GM18867 (cell line): ENCODE measurements around the gene ITGA2B.
A peak's percentile ranks its signal among the peaks of the same experiment; 100 is the strongest.
"Not testable (repeated sequence)": the region's sequence is repeated elsewhere in the genome, so short reads cannot be mapped to it uniquely, and the experiment has no call there.

Source experiments
- ATAC-seq: cut with Tn5 transposase; IDR thresholded peaks from one replicate; pipeline ENCODE4 v1.9.1; 2021; ENCODE audit warnings: mild to moderate bottlenecking, moderate library complexity; ENCODE audit not compliant: unreplicated experiment

The ITGA2B gene

DNA sequence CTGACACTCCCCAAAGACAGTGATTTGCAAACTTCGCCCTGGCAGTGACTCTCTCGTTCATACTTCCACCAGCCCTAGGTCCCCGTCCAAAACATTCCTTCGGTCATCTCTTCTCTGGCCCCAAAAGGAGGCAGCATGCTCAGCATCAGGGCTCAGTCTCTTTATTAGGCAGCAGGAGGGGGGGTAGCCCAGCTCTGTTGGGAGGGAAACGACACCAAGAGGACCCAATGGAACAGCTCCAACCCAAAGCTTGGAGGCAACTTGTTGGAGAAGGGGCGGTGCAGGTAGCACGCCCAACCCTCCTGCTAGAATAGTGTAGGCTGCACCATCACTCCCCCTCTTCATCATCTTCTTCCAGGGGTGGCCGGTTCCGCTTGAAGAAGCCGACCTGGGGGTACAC, 17.4 kb downstream of the ITGA2B start:
- no peak for ATAC-seq

DNA sequence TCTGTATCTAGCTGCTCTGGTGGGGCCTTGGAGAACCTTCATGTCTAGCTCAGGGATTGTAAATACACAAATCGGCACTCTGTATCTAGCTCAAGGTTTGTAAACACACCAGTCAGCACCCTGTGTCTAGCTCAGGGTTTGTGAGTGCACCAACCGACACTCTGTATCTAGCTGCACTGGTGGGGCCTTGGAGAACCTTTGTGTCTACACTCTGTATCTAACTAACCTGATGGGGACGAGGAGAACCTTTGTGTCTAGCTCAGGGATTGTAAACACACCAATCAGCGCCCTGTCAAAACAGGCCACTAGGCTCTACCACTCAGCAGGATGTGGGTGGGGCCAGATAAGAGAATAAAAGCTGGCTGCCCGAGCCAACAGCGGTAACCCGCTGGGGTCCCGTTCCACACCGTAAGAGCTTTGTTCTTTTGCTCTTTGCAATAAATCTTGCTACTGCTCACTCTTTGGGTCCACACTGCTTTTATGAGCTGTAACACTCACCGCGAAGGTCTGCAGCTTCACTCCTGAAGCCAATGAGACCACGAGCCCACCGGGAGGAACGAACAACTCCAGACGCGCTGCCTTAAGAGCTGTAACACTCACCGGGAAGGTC, 19.9 kb downstream of the ITGA2B start:
- not testable (repeated sequence) for ATAC-seq

DNA sequence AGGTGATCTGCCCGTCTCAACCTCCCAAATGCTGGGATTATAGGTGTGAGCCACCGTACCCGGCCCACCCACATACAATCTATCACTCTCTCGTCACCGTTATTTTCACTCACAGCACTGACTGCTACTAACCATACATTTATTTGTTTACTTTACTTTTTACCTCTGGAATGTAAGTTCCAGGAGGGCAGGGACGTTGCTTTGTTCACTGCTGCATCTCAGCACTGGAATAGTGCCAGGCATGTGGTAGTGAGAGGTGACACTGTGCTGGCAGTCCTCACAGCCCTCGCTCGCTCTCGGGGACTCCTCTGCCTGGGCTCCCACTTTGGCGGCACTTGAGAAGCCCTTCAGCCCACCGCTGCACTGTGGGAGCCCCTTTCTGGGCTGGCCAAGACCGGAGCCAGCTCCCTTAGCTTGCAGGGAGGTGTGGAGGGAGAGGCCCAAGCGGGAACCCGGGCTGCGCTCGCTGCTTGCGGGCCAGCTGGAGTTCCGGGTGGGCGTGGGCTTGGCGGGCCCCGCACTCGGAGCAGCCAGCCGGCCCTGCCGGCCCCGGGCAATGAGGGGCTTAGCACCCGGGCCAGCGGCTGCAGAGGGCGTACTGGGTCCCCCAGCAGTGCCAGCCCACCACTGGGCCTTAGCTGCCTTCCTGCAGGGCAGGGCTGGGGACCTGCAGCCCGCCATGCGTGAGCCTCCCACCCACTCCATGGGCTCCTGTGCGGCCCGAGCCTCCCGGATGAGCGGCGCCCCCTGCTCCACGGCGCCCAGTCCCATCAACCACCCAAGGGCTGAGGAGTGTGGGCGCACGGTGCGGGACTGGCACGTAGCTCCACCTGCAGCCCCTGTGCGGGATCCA, 20.8 kb downstream of the ITGA2B start:
- not testable (repeated sequence) for ATAC-seq

DNA sequence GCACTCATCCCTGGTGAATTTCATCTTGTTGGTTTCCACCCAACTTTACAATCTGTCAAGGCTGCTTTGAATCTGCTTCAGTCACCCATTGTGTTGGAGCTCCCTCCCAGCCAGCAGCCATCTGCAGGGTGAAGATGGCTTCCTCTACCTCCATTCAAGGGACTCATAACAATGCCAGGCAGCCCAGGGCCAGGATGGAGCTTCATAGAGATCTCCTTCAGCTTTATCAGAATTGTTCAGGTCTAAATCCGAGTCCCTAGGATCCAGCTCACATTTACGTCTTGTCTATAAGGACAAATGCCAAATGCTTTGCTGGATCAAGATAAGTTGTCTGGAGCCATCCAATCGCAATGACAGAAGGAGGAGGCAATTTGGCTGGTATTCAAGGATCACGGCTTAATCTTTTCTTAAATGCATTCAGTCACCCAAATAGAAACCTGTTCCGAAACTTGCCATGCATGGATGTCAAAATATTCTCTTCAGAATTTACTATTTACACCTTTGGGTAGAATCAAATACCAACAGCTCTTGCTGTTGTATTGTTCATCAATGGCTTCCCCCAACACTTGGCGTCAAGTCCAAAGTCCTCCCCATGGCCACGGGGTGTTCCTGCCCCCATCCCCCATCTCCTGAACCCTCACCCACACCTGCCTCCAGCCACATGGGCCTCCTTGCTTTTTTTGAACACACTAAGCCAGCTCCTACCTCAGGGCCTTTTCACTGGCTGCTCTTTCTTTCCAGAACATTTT, 22.0 kb downstream of the ITGA2B start:
- no peak for ATAC-seq

DNA sequence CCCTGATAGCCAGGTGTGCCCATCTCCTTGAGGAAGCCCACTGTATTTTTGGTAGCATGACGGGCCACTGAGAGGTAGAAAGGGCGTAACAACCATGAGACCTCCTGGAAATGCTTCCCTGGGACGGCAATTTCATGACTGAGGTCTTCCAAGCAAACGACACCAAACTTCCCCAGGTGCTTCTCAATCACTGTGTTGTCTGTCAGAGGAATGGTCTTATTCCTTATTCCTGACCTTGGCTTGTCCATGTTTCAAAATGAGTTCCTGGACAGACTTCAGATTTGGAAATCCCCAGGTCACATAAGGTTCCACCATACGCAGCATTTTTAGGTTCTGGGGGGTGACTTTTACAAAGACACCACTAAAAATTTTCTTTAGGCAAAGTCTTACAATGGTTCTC, 24.4 kb downstream of the ITGA2B start:
- ATAC-seq: not testable (repeated sequence)

DNA sequence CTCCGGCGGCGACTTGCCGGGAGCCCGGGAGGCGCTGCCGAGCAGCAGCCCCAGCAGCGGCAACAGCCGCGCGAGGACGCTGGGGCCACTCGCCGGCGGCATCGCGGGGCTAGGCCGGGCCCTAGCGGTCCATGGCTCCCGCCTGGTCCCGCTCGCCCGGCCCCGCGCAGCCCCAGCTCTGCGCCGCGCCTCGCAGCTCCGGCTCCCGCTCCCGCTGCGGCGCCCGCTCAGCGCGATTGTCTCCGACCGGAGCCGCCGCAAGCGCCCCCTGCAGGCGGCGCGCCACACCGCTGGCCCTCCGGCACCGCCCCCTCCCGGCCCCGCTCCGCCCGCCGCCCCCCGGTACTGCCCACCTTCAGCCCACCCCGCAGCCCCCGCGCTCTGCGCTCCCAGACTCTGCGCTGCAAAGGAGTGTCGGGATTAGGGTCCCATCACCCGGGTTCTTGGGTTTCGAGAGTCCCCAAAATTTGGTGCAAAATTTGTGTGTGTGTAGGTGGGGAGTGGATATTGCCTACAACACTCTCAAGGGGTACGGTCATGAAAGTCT, 25.8 kb downstream of the ITGA2B start, which contains the start of gene FAM171A2:
Gene FAM171A2 (minus strand): TSS at position 241 of the 547 bp plus-strand sequence. CDS start 139 bp downstream, at position 102.
- peak; percentile 48 for ATAC-seq

DNA sequence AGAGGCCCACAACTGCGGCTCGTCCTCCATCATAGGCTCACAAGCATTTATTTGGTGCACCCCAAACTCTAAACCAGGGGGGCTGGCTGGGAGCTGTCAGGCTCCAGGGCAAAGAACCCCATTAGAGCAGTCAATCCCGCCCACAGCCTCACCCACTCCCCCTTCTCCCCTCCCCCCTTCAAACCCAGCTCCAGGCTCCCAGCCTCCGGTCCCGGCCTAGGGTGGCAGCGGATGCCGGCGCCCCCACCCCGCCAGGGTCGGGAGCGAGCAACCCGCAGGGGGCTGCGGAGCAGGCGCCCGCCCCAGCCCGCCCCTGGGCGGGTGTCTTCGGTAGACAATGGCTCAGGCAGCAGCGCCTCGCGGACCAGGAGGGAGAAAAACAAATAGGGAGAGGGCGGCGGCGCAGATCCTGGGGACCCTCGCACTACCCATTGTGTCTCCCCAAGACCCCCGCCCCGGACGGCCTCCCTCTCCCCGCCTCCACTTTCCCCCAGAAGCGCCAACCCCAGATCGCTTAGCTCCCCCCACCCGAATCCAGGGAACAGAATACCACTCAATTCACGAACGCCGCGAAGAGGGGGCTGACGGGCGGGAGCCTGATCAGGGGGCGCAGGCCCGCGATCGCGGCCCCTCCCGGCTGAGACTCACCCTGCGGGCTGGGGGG, 26.4 kb downstream of the ITGA2B start:
- no peak for ATAC-seq

DNA sequence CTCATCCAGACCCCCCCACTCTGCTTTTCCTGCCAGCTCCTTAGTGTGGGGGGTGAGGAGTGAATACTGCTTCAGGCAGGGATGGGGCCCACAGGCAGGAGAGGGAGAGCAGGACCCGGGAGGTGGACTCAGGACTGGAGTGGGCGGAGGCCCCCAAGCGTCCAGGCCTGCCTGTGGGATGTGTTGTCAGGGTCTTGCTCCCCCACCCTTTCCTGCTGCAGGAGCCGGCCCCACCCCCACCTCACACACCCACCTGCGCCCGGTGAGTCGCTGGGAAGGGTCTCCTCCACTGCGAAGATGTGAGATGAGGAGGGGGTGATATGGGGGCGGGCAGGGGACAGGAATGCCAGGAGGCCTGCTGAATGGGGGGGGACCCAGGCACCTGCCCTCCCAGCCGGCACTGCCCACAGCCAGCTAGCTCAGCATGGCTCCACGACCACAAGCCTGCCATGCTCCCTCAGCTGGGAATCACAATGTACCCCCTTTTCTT, 26.9 kb downstream of the ITGA2B start:
- no peak for ATAC-seq

DNA sequence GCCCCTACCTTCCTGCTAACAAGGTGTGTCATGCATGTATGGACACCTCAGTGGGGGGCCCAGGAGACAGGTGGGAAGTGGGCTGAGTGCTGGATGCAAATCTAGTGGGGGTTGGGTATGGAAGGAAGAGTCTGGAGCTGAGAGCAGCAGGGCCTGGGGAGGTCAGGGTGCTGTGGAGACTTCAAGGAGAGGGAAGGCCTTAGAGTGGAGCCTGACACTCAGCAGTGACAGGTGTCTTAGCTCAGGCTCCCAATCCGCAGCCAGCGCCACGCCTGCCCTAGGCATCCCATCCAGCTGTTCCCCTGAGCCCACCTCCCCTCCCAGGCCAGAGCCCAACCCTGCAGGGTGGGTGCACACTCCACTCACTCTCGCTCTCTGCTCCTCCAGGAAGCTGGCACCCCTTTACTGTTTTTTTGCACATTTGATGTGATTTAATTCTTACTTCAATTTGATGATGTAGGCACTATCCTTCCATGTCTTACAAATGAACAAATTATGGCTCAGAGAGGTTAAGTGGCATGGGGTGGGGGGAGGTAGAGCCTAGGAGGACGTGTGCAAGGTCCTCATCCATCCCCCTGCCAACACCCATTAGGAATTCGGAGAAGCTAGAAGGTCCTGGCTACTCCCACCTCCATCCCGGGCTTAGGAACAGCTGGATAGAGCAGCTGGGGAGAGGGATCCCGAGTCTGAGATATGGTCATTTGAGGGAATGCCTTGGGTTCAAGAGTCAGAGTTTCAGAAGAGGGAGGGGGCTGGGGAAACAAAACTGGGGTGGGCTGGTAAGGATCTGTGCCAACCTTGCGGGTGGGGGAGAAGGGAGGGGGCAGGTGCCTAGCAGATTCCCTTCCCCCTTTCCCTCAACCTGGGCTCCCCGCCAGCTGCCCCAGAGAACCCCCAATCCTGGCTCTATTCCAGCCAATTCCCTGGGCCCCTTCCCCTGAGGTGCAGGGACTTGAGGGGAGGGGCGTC, 27.9 kb downstream of the ITGA2B start:
- ATAC-seq: no peak

DNA sequence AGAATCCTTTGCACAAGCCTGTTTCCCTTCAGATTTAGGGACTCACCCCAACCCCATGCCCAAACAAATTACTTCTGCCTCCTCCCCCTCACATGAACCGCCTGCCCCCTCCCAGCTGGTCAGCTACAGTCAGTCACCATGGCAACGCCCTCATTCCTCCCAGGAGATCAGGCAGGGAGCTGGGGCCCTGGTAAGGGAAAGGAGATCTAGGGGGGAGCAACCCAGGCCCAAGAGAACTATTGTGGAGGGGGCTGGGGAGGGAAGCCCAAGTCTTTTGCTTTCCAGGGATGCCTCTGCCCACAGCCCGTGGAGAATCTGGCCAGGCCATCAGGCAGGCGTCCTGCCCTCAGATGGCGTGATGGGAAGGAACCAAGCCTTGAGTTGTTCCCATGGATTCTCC, 28.6 kb downstream of the ITGA2B start:
- no peak for ATAC-seq

DNA sequence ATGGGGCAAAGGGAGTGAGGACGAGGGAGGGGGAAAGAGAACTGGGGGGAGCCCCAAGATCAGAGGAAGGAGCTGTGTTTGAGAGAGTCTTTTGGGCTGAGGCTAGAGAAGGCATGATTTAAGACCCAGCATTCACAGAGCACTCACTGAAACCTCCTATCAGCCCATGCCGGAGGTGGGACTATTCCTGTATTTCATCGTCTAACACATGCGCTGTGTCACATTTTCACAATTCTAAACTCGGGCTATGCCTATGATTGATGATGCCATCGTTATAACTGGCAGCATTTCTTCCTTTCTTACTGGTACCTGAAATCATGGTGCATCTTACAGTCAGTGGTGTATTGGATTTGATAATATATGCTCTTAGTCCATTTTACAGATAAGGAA, 29.3 kb downstream of the ITGA2B start:
- no peak for ATAC-seq

DNA sequence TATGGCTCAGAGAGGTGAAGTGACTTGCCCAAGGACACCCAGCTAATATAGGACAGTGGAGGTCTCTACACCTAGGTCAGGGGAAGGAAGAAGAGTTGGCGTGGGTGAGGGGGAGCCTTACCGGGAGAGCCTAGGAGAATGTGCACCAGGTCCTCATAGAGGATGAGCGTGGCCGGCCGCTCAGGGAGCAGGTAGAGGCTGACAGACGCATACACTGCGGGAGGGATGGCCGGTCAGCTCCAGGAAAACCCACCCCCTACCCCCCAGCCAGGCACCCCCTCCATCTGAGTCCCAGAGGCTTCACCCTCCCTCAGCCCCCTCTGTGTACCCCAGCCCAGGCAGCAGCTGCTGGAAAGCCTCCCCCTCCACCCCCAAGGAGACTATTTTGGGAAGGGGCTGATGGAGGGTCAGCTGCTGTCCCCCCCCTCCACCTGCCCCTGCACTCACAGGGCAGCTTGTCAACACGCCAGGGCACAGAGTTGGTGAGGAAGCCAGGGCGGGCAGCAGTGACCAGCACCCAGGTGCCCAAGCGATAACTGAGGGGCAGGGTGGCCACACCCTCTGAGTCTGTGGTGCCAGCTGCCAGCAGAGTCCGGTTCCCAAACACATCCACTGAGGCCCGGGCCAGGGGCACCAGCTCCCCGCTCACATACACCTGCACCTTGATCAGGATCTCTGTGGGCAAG, 29.8 kb downstream of the ITGA2B start:
- ATAC-seq: no peak

DNA sequence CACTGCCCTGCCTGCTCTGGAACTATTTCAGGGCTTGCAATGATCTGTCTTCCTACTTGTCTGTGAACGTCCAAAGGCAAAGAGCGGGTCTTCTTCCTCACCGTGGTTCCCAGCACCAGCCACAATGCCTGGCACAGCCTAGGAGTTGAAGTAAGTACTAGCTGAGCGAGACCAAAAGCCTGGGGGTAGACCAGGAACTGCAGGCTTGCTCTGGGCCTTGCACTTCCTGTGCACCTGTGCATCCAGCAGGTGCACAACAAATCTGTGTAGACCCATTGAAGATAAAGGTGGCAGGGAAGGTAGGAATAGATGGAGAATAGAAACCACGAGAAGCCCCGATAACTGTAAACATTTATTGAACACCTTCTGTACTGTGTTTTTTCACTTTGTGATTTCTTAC, 30.4 kb downstream of the ITGA2B start:
- ATAC-seq: no peak

DNA sequence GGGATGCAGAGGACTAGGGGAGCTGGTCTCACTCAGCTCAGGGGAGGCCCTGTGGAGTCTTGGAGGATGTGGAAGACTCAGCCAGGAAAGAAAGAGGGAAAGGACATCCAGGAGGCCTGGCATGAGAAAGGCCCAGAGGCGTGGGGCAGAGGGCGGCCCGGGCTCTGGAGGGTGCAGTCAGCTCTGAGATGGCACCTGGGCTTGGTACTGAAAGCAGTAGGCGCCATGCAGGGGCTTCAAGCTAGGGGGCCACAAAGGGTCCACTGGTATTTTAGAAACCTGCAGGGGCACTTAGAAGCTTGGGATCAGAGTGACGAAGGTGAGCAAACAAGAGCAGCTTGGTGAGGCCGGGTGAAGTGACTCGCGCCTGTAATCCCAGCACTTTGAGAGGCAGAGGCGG, 31.4 kb downstream of the ITGA2B start:
- ATAC-seq: no peak

DNA sequence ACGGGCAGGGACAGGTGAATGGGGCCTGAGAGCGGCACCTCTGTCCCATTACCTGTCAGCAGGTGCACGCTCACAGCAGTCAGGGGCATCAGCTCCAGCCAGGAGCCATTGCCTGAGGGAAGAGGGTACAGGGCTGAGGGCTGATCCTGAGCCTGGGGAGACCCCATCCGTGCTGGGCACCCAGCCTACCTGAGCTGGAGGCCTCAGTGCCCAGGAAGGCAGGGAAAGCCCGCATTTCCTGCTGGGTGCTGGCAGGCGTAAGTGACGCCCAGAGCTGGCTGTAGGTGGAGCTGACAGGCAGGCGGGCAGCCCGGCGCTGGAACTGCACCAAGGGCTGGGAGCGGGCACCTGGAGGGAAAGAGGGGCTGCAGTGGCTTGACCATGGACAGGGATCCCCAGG, 33.2 kb downstream of the ITGA2B start:
- ATAC-seq: no peak

DNA sequence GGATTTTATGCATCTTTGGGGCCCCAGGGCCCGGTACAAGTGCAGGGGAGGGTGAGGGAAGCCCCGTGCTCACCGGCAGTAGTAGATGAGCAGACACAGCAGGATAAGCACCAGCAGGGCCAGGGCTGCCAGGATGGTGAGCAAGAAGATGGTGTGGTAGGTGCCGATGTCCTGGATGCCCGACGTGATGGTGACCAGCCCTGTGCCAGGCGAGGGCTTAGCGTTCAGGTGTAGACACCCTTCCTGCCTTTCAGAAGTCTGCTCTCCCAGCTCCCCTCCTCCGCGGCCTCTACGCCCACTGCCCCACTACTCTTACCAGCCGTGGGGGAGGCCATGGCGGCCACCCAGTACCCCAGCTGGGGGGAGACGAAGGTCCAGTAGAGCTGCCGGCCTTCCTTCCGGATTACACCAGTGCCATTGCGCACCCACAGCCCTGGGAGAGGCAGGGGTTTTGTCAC, 33.8 kb downstream of the ITGA2B start:
- no peak for ATAC-seq

DNA sequence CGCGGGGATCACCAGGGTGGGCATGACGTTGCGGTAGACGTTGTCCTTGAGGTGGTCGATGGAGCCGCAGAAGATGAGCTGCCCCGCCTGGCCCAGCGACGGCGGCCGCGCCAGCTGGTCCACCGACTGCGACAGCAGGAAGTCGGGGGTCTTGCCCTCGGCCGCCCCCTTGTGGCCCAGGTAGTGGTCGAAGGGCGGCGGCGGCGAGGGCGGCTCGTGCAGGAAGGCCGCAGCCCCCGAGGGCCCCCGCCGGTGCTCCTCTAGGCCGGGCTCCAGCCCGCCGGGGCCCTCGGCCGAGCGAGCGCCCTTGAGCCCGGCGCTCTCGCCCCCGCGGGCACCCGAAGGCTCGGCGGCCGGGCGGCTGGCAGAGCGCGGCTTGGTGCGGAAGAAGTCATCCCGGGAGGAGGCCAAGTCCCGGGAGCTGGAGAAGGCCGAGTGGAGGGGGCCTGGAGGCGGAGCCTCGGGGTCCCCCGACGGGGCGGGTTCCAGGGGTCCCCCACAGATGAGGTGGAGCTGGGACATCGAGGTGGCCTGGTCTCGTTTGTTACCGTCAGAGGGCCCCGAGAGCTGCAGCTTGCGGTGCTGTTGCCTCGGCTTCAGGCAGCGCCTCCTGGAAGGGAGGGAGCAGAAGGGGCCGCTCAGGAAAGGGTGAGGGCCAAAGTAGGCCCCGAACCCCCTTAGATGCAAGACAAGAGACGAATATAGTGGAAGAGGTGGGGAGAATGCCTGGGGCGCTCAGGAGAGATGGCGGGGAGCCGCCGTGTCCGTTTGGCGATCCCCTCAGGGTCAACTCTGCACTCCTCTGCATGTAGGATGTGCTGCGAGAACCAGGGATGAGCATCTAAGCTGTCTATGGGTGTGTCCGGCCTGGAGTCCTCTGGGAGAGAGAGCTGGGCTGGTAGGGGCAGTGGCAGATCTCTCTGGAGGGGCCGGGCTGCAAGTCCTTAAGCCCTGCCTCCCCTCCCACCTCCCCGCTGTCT, 34.6 kb downstream of the ITGA2B start:
- ATAC-seq: no peak
